ENCODE results near the gene SRA1. TPM values are rescaled to one million over a fixed set of nuclear protein-coding genes. Genes with fewer than 3 reads are reported as not detected.

Gene SRA1
- total RNA-seq, 1 experiment from 2014 or later, result 48.6 TPM

DNA sequence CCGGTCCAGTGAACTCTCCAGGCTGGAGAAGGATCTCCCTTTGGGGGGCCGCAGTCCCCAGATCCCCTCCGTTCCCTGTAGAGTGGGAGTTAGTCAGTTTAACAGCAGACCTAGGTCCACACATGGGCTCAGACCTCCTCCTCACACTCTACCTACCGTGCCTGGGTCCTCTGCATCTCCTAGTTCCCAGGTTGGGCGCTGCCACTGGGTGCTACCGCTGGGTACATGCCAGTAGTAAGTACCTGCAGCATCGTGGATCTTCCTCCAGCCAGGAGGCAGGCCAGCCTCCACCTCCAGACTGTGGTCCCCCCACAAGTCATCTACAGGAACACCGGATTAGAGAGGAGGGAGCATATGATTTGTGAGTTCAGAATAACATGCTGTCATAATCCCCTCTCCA, 6.3 kb upstream of the SRA1 start:
- Histone ChIP-seq H3K4me3 (ENCODE audit: low read length) (peak overlapping the region; percentile 82), H3K79me2 (ENCODE audit: low read length) (peaks cover 36% of the 10 kb centered on the region), H3F3A (ENCODE audit: low read length, unreplicated experiment) (no peaks in the 10 kb centered on the region), H3K36me3 (ENCODE audit: low read depth, low read length) (peaks cover 13% of the 10 kb centered on the region; the same call in 1 of the 2 replicates), H3K9ac (ENCODE audit: low read length) (peak overlapping the region; percentile 92), H3K4me2 (ENCODE audit: low read length) (peak overlapping the region; percentile 94), H2AFZ (ENCODE audit: low read length) (peak overlapping the region; percentile 81), H4K20me1 (ENCODE audit: low read length) (no peaks in the 10 kb centered on the region), H3K4me1 (ENCODE audit: insufficient read depth, low read length) (peaks cover 21% of the 10 kb centered on the region), H3K27ac (ENCODE audit: low read length) (no peak overlapping the region), H3K9me2 (replicated peaks; ENCODE audit: low read length) (no peaks in the 10 kb centered on the region), H3K9me3 (ENCODE audit: low read length) (no peaks in the 10 kb centered on the region), H3K27me3 (ENCODE audit: low read length) (no peaks in the 10 kb centered on the region)
- POLR2A ChIA-PET (ENCODE audit: unreplicated experiment), result interaction anchor here (0.5 to 0.6 kb wide), 2 partner anchors 84 to 1061 kb away, joined by 5 to 6 read pairs; partner anchors contain the start of gene IK
- ATAC-seq, result no peak
- CTCF ChIA-PET, result no interaction called here
- no peak for TF ChIP-seq CTCF (conservative IDR thresholded peaks at IDR 0.05; ENCODE audit: low read depth, low read length)
- TSS peak; percentile 71 for BruUV-seq (replicated peaks)
- intact Hi-C loops (cut with micrococcal nuclease), result no loop called here
- no peak for DNase-seq

- TF ChIP-seq CTCF (conservative IDR thresholded peaks at IDR 0.05; ENCODE audit: low read depth, low read length) (no peak), EZH2phosphoT487 (IDR thresholded peaks at IDR 0.05; ENCODE audit: borderline replicate concordance, low read length) (no peak), EZH2 (IDR thresholded peaks at IDR 0.05; ENCODE audit: low read length, unreplicated experiment) (no peak)
- Histone ChIP-seq H3K79me2 (ENCODE audit: low read length) (peaks cover 35% of the 10 kb centered on the region), H3K36me3 (ENCODE audit: low read depth, low read length) (peaks cover 4% of the 10 kb centered on the region; the same call in 1 of the 2 replicates), H3K4me2 (ENCODE audit: low read length) (no peak overlapping the region), H3K9me3 (ENCODE audit: low read length) (no peaks in the 10 kb centered on the region), H3K4me3 (ENCODE audit: low read length) (no peak overlapping the region), H3K27ac (ENCODE audit: low read length) (no peak overlapping the region), H2AFZ (ENCODE audit: low read length) (no peak overlapping the region), H3K27me3 (ENCODE audit: low read length) (no peaks in the 10 kb centered on the region), H3K4me1 (ENCODE audit: insufficient read depth, low read length) (peaks cover 26% of the 10 kb centered on the region), H4K20me1 (ENCODE audit: low read length) (no peaks in the 10 kb centered on the region), H3K9ac (ENCODE audit: low read length) (no peak overlapping the region), H3K9me2 (replicated peaks; ENCODE audit: low read length) (no peaks in the 10 kb centered on the region), H3F3A (ENCODE audit: low read length, unreplicated experiment) (no peaks in the 10 kb centered on the region)
- intact Hi-C loops (cut with micrococcal nuclease), result no loop called here
- DNase-seq (no peak), ATAC-seq (no peak)
- no TSS peak for BruUV-seq (replicated peaks)
- CTCF ChIA-PET, result no interaction called here
- POLR2A ChIA-PET (ENCODE audit: unreplicated experiment), result no interaction called here
Observed at GRCh38 chr5:140561753-140562523, 4.7 kb upstream of the SRA1 start.

DNA sequence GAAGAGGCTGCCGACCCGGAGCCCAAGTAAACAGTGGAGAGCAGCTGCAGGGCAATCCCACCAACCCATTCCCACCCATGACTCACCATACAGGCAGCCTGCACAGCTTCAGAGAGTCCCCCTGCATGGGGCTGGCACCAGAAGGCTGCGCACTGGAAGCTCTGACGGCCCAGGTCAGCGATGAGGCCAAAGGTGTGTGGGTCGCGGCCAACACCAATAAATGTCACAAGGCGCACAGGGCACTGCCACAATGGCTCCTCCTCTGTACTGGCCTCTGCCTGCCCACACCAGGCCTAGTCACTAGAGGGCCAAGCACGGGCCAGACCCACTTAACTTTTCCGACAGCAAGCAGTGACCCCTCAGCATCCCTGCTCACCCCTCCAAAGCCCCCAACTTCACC, 3.0 kb upstream of the SRA1 start:
- H3K9me3 ChIP-seq (ENCODE audit: low read length), result no peaks in the 10 kb centered on the region
- no peak overlapping the region for H3K27ac ChIP-seq (ENCODE audit: low read length)
- no peaks in the 10 kb centered on the region for H3F3A ChIP-seq (ENCODE audit: low read length, unreplicated experiment)
- POLR2A ChIA-PET (ENCODE audit: unreplicated experiment), result no interaction called here
- no peaks in the 10 kb centered on the region for H3K9me2 ChIP-seq (replicated peaks; ENCODE audit: low read length)
- no peaks in the 10 kb centered on the region for H3K36me3 ChIP-seq (ENCODE audit: low read depth, low read length)
- ATAC-seq (no peak), DNase-seq (no peak)
- no peak for TF ChIP-seq EZH2 (IDR thresholded peaks at IDR 0.05; ENCODE audit: low read length, unreplicated experiment)
- TF ChIP-seq CTCF (conservative IDR thresholded peaks at IDR 0.05; ENCODE audit: low read depth, low read length), result 0 out of 2 replicates have a peak, but pooled peaks have one; percentile 9
- H3K4me2 ChIP-seq (ENCODE audit: low read length), result no peak overlapping the region
- H3K4me1 ChIP-seq (ENCODE audit: insufficient read depth, low read length), result peaks cover 26% of the 10 kb centered on the region
- CTCF ChIA-PET, result no interaction called here
- H3K4me3 ChIP-seq (ENCODE audit: low read length), result no peak overlapping the region
- intact Hi-C loops (cut with micrococcal nuclease), result no loop called here
- no TSS peak for BruUV-seq (replicated peaks)
- no peak overlapping the region for H2AFZ ChIP-seq (ENCODE audit: low read length)
- H3K27me3 ChIP-seq (ENCODE audit: low read length), result no peaks in the 10 kb centered on the region
- peaks cover 35% of the 10 kb centered on the region for H3K79me2 ChIP-seq (ENCODE audit: low read length)
- H3K9ac ChIP-seq (ENCODE audit: low read length), result no peak overlapping the region
- no peaks in the 10 kb centered on the region for H4K20me1 ChIP-seq (ENCODE audit: low read length)
